Hematopoietic multipotent progenitor cell treated with erythropoietin and hydrocortisone succinate and interleukin-3 and kit ligand, for 17 days (in vitro differentiated cells): Measurements from ENCODE around the gene CIZ1.

ENCODE experiments used
- DNase-seq: peaks from one replicate; pipeline ENCODE4 v3.0.0-alpha.2; 2015; ENCODE audit warnings: low spot score

The CIZ1 gene

DNA sequence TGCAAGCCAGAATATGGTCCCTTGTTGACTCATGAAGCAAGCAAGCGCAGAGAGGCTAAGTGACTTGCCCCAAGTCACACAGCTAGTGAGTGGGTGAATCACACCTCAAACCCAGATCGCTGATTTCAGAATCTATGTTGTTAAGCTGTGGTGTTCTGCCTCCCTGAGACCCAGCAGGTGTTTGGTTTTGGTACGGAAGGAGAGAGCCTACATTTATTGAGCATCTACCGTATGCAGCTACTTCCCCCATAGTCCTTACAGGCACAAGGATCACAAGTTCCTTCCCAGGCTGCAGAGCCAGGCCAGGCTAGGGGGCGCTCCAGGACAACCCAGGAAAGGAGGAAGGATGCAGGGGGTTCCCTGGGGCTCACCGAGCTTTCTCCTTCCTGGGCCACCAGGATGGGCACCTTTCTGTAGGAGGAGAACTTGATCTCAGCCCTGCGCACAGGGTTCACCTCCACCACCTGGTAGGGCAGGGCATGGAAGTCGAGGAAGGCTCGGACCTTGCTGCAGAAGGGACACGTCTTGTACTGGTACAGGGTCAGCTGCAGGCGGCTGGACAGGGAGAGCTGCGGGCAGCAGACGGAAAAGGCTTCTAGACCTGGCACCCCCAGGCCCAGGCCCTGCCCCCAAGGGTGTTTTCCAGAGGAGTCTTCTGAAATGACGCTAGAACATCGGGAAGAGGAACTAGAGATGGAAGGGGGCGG is 66.3 kb downstream of the CIZ1 start:
- DNase-seq = peak; percentile 72

DNA sequence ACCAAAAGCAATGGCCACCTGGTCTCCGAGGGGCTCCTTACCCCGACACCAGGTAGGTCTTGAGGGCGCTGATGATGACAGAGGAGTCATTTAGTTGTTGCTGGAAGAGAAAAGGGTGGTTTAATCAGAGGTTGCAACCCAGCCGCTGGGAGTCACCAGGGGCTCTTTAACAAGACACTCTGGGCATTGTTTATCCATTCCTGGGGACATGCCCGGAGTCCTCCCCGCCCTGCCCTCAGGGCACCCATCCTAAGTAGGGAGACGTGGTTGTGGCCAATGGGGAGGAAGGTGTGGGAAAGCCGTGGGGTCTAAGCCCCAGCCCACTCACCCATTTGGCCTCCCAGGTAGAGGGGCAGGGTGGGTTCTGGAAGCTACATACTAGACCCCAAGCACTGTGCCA is 66.9 kb downstream of the CIZ1 start:
- DNase-seq = no peak

DNA sequence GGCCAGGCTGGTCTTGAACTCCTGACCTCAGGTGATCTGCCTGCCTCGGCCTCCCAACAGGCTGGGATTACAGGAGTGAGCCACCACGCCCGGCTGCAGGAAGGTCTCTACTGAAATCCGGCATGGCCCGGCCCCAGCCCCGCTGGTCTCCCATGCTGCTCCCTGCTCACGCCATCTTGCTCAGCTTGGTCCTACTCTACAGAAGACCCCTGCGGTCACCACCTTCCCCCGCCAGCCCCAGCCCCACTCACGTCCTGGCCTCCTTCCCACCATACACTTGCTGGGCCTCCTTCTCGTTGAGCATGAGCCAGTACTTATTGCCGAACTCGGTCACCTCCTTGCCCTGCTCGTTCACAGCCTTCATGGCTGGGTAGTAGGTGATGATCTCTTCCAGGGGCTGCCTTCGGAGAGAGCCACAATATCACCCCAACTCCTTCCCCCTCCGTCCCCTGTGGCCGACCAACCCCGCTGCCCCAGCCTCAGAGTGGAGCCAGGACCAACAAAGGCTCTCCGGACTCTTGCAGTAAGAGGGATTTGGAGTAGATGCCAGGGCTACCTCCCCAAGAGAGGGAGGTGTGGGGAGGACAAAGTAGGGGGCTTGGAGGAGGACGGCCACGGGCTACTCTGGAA is 67.8 kb downstream of the CIZ1 start:
- DNase-seq = no peak

DNA sequence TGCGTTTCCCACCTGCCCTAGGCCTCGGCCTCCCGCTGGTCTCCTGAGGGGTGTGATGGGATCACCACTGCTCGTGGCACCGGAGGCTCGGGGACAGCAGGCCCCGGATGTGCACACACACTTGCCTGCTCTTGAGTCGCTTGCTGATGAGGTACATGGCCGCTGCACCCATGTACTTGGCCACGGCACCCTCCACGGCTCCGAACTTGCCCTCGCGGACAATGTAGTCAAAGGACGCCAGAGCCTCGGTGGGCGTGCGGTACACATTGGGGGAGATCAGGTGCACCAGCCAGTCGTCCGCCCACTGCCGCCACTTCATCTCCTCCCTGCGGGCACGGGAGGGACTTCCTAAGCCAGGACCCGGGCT is 68.6 kb downstream of the CIZ1 start:
- no peak for DNase-seq

DNA sequence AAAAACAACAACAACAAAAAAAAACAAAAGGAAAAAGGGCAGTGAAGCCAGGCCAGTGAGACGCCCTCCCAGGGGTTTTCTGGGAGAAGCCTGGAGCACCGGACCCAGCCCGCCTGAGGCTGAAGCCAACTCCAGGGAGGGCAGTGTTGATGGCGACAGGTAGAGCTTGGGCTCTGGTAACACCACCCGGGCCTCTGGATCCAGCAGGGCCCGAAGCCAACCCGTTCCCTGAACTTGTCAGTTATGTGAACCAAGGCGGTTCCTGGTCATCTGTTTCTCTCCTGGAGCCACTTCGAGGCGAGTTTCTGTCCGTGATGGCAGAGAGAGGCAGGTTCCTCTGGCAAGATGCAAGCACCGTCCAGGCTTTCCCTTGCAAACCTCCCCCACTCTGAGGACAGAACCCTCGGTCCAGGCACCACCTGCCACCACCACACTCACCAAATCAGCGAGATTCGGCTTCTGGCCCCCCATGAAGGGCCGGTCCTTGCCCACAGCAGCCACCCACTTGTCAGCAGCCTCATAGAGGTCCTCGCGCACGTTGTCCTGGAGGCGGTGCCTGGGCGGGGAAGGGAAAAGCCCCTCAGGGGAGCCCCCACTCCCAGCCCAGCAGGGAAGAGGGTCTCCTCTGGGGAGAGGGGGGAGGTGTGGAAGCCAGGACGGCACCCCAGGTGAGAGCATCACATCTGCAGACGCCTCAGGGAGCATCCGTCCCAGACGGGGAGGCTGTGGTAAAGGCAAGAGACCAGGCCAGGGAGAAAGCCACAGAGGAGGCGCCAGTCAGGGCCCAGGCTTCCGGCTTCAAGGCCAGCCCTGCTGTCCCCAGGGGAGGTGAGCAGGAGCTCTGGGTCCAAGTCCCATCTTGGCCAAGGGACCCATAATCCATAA is 69.2 kb downstream of the CIZ1 start:
- DNase-seq = no peak

DNA sequence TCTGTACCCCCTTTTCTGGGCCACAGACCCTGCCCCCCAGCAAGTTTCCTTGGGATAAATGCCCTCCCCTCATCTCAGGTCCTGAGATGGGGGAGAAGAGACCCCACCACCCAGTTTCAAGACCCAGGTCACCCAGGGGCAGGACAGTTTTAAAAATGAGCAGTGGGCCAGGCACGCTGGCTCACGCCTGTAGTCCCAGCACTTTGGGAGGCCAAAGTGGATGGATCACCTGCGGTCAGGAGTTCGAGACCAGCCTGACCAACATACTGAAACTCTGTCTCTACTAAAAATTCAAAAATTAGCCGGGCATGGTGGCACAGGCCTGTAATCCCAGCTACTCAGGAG is 69.9 kb downstream of the CIZ1 start:
- no peak for DNase-seq

DNA sequence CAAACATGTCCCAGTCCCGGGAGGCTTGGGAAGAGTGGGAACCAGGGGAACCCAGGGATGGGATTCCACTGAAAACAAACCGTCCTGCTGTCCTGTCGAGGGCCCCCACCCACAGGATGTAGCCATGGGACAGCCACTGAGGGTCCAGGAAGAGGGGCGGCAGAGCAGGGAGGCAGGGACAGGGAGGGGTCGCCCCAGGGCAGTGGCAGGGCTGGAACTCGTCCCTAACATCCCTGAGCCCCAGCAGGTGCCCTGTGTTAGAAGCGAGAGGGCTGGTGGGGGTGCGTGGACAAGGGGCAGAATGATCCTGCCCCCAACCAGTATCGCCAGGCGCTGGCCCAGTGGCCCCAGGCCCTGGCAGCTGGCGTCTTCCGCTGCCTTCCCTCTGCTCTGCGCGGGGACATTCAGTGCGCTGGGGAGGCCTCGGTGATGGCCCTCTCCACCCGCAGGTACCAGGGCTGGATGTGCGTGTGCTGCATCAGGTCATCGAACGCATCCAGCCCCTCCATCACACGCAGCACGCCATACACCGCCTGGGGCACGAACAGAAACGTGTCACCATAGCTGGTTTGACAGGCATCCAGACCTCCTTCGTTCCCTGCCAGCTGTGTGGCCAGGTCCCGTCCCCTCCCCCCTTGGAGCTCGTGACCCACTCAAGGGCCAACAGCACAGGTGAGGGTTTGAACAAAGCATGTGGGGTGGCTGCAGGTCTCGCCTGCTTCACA is 70.5 kb downstream of the CIZ1 start:
- DNase-seq = no peak

DNA sequence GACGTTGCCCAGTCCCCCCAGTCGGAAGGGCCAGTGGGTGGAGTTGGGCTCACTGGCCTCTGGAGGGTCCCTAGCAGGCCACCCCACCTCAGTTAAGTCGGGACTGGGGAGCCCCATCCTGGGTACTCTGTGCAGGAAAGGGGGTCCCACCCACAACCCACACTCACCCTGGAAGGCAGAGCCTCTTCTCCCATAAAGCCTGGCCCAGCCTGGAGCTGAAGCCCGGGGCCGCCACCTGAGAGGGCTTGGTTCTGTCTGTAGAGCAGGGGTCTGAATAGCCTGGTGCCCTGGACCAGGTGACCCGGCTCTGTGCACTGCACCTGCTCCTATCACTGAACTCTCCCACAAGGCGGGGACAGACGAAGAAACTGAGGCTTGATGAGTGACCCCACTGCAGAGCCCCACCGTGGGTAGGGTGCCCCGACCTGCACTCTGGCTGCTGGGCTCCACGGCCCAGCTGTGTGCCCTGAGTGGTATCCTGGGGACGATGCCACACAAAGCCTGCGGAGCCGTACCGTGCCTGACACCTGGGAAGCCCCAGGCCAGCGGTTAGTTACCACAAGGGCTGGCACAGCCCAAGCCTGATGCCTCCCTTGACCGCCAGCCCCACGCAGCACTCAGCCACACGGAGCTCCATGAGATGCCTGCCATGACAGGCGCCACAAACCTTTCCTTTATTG is 71.2 kb downstream of the CIZ1 start:
- no peak for DNase-seq

DNA sequence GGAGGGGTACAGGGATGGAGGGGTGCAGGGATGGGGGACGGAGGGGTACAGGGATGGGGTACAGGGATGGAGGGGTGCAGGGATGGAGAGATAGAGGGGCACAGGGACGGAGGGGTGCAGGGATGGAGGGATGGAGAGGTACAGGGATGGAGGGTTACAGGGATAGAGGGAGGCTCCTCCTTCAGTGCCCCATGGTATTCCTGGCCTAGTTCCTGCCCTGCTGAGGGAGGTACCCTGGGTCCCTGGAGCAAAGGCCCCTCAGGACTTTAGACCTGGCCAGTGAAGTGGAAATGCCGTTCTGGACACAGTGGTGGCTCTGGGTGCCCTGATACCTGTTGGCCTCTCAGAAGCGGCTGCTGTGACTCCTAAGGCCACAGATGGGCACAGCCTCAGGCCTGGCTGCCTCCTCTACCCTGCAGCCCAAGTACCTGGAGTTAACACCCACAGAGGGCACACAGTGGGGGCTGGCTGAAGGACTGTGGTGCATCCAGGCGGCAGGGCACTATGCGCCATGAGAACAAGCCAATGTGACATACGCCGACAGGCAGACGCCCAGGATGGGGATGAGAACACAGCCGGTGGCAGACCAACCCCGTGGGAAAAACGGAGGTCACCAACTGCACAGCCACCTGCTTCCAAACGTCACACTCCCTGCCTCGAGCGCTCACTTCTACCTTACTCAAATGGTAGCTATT is 72.3 kb downstream of the CIZ1 start:
- DNase-seq = no peak

DNA sequence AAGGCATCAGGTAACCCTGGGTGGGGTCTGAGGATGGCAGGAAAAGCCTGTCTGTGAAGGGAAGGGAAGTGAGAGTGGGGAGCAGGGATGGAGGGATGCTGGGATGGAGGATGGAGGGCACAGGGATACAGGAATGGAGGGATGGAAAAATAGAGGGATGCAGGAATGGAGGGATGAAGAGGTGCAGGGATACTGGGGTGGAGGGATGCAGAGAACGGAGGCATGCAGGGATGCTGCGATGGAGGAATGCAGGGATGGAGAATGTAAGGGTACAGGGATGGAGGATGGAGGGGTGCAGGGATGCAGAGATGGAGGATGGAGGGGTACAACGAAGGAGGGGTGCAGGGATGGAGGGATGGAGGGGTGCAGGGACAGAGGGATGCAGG is 72.9 kb downstream of the CIZ1 start:
- DNase-seq = no peak

DNA sequence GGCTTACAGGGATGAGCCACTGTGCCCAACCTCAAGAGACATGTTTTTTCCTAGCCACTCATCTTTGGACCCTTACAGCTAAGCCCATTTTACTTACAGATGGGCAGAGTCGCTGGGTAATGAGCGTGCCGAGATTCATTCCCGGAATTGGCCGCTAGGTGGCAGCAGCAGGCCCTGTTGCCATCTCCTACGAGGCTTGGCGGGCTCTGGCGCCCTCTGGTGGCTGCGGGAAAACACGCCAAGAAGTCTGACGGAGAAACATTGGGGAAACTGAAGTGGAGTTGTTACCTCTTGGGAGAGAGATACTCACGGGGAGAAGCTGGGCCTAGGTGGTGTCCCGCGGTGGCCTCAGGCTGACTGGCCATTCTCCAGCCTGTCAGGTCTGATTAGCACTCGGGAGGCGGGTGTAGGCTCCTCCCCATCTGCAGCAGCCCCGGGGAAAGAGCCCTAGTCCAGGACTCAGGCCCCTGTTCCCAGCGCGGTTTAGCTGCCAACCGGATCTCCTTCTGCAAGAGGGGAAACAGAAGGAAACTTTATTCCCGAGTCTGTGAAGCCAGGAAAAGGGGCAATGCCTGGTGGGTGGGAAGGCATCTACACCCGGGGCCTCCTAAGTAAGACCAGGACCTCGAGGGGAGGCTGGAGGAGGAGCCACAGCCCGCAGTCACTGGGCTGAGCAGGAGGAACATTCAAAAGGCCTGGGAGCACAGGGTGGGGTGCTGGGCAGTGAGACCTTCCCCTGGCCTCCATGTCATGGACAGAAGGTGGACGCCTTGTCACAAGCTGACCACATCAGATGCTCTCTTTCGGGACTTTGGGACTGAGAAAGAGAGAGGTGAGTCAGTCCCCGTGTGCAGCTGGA is 73.5 kb downstream of the CIZ1 start:
- peak; percentile 98 for DNase-seq

DNA sequence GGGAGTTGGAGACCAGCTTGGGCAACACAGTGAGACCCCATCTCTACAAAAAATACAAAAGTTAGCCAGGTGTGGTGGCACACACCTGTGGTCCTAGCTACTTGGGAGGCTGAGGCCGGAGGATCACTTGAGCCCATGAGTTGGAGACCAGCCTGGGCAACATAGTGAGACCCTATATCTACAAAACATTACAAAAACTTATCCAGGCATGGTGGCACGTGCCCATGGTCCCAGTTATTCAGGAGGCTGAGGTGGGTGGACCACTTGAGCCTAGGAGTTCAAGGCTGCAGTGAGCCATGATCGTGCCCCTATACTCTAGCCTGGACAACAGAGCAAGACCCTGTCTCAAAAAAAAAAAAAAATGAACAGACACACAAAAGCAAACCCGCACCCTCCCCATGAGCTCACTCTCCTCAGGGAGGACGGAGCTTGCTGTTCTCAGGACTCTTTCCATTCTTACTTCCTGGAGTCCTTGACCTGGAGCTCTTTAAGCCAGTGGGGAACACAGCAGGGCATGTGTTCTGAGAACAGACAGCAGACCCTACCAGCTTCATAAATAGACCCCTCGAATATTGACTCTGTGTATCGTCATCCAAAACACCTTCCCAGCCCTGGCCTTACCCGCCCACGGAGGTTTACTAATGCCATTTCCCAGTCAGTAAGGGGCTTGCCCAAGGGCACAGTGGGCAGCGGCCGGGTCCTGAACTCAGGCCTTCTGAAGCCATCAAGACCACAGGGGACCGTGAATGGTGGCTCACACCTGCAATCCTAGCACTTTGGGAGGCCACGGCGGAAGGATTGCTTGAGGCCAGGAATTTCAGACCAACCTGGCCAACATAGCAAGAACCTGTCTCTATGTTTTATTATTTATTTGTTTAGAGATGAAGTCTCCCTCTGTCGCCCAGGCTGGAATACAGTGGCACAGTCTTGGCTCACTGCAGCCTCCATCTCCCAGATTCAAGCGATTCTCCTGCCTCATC is 75.0 kb downstream of the CIZ1 start:
- peak; percentile 38 for DNase-seq
